ENCODE data around the gene MYO9B. TPM values are rescaled to one million over a fixed set of nuclear protein-coding genes. Genes with fewer than 3 reads are reported as not detected.

Gene MYO9B
- polyA plus RNA-seq, 3 donors, result 18.0 to 48.1 (median 45.6) TPM

DNA sequence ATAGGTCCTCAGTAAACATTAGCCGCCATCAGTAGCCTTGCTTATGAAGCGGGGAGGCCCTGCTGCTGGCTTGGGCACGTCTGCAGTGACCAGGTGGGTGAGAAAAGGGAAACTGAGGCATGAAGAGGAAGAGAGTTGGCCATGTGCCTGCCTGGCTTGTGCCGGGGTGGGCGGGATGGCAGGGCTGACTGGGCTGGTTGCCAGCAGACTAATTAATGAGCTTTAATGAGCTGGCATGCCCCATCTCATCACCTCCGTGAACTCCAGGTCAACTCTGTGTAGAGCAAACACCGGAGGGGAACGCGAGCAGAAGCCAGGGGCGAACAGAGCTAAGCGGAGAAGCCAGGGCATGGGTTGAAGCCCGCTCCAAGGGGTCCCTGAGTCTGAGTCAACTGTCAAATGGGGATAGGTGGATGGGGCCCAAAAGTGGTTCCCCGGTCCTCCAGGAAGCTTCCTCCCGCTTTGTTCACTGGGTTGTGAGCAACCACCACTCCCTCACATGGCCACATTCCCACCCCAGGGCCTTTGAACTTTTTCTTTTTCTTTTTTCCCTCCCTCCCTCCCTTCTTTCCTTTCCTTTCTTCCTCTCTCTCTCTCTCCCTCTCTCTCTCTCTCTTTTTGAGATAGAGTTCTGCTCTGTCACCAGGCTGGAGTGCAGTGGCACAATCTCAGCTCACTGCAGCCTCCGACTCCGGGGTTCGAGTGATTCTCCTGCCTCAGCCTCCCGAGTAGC lies 161.4 kb downstream of the MYO9B start:
- WGBS, 3 donors, result 69 to 81% (median 79%) methylated on average over 18 of the region's 18 CpGs

DNA sequence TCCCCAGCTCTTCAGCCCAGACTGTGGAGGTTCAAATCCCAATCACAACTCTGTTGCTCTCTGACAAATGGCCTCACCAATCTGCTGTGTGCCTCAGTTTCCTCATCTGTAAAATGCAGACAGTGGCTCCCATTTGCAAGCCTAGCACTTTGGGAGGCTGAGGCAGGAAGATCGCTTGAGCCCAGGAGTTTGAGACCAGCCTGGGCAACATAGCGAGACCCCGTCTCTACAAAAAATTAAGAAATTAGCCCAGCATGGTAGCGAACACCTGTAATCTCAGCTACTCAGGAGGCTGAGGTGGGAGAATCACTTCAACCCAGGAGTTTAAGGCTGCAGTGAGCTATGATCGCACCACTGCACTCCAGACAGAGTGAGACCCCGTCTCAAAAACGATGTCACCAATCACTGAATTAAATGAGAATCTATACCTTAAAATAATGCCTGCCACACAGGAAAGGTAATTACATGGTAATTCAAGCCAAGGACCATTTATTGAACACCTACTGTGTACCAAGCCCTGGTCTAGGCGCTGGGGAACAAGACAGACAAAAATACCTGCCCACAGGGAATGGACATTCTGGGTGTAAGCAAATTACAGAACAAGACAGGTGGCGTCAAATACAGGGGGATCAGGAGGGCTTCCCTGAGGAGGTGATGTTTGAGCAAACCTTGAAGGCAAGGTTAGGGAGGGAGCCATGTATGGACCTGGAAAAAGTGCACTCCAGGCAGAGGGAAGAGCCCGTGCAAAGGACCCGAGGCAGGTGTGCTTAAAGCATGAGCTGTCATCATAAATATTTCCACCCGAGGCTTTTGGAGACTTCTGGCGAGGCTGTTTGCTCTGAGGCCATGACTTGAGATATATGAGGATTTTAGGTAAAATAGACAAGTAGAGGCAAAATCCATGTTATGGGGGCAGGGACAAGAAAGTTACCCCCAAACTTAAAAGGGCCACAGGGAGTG lies 162.4 kb downstream of the MYO9B start:
- no peak overlapping the region for H3K27ac ChIP-seq (ENCODE audit: low read depth, low read length)
- WGBS, 3 donors, result 91 to 95% (median 94%) methylated on average over 13 of the region's 13 CpGs

More for the DNA sequence above, 161.4 kb downstream of the MYO9B start:
- no peak overlapping the region for H3K27ac ChIP-seq (ENCODE audit: low read depth, low read length)

- no peak overlapping the region for H3K27ac ChIP-seq (ENCODE audit: low read depth, low read length)
- 35 to 77% (median 68%) methylated on average over 24 of the region's 24 CpGs for WGBS, 3 donors
Observed at GRCh38 chr19:17240062-17240752, 164.6 kb downstream of the MYO9B start.

GRCh38 chr19:17240826-17241399 lies 165.3 kb downstream of the MYO9B start:
- no peak overlapping the region for H3K27ac ChIP-seq (ENCODE audit: low read depth, low read length)
- WGBS, 3 donors, result 96 to 99% (median 97%) methylated on average over 6 of the region's 6 CpGs

DNA sequence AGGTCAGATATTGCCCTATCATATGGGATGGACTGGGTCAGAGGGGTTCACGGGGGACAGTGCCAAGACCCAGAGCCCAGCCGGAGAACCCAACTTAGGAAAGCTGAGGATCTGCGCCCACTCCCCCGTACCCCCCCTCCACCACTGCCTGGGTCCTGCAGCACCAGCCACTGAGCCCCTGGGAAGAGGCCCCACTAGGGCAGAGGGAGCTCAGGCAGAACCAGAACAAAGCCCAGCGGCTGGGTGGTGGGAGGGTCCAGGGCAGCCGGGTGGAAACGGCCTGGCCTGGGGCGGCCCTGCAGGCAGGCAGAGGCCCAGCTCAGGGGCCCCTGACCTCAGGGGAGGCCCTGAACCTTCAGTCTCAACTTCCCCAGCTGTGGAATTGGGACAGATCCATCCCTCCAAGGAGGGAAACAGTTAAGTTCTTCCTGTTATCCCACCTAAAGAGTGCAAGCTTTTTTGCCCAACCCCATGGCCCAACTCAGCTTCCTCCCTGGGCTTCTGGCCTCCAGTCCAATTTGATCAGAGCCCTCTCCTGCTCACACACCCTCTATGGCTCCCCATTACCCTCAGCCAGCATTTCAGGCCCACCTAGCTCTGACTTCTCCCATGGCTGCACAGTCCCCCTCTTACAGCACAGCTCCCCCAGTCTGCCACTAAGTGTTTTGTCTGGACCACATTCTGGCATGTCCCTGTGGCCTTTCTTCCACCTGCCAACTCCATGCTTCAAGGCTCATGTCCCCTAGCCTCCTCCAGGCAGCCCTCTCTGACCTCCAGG lies 167.0 kb downstream of the MYO9B start:
- H3K27ac ChIP-seq (ENCODE audit: low read depth, low read length), result no peak overlapping the region
- 47 to 65% (median 62%) methylated on average over 8 of the region's 8 CpGs for WGBS, 3 donors

- whole genome bisulfite sequencing, 3 donors, result 18 to 61% (median 38%) methylated on average over 8 of the region's 8 CpGs
- no peak overlapping the region for H3K27ac ChIP-seq (ENCODE audit: low read depth, low read length)
Observed at GRCh38 chr19:17243211-17243829, 167.7 kb downstream of the MYO9B start.

DNA sequence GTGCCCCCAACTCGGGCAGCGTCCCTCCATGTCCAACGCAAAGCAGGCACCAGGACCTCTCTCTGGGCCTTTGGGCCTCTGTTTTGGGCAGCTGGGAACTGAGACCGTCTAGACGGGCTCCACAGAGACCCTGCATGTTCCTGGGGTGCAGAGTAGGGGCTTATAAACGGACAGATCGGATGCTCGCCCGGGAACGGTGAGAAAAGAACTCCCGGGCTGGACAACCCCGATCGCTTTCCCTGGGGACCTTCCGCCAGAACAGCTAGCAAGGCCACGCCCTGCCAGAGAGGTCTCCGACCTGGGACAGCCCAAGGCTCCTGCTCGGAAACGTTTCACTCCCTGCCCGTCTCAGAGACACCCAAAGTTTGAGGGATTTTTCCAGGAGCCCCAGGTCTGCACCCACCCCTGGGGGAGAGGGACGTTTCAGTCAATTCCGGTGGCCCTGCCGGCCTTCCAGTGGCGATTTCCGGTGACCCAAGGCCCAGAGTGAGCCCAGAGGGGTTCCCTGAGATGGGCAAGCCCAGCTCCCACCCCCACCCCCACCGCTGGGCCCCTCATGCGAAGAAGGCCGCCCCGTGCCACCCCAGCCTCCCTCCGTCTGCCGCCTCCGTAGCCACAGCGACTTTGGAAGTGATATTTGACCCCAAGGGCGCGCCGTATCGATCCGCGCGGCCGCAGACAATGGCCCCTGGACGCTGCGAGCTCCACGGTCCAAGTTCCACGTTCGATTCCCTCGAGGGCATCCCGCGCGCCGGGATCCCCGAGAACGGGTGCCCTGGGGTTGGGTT lies 168.4 kb downstream of the MYO9B start:
- H3K27ac ChIP-seq (ENCODE audit: low read depth, low read length), result no peak overlapping the region
- 6 to 31% (median 16%) methylated on average over 49 to 52 of the region's 52 CpGs for WGBS, 3 donors

GRCh38 chr19:17244618-17245534 lies 169.3 kb downstream of the MYO9B start:
- WGBS, 3 donors, result 0 to 2% (median 2%) methylated on average over 72 to 99 of the region's 100 CpGs

GRCh38 chr19:17245535-17245984 lies 170.0 kb downstream of the MYO9B start, which contains the start of gene NR2F6:
Gene NR2F6 (minus strand): TSS chr19:17245919. CDS start chr19:17245220, 699 bp downstream.
- H3K27ac ChIP-seq (ENCODE audit: low read depth, low read length), result no peak within 1 kb of the TSS
- 0 to 2% (median 1%) methylated on average over 12 to 57 of the region's 72 CpGs for WGBS, 3 donors

More at GRCh38 chr19:17244618-17245534, 169.3 kb downstream of the MYO9B start:
- no peak overlapping the region for H3K27ac ChIP-seq (ENCODE audit: low read depth, low read length)

DNA sequence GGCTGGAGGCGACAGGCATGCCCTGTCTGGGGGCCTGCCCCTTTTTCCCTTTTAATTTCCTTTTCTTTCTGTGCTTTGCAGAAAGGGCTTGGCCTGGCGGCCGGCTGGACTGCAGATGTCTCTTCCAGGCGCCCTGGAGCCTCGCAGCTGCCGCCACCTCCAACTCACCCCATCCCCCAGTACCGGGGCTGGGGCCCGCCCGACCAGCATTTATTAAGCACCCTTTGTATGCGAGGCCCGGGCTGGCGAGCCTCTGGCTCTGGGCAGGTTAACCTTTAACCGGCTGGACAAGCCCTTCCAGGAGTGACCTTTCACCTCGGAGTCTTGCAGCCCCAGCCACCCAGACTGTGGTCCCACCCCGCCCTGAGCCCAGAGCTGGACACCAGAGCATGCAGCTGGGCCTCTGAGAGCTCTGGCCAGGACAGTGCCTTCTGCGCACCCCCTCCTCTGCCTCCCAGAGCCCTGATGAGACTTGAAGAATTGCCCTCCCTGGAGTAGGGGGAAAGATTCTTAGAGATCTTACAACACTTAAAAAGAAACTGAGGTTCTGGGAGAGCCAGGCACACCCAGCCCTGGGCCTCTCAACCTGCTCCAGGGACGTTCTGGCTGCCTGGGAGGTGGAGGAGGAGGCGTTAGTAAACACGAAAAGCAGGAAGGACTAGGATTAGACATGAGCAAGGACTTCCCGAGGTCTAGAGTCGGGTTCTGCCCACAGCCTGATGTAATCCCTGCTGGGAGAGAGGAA lies 171.3 kb downstream of the MYO9B start:
- H3K27ac ChIP-seq (ENCODE audit: low read depth, low read length), result no peak overlapping the region
- 8 to 15% (median 10%) methylated on average over 21 of the region's 21 CpGs for WGBS, 3 donors

DNA sequence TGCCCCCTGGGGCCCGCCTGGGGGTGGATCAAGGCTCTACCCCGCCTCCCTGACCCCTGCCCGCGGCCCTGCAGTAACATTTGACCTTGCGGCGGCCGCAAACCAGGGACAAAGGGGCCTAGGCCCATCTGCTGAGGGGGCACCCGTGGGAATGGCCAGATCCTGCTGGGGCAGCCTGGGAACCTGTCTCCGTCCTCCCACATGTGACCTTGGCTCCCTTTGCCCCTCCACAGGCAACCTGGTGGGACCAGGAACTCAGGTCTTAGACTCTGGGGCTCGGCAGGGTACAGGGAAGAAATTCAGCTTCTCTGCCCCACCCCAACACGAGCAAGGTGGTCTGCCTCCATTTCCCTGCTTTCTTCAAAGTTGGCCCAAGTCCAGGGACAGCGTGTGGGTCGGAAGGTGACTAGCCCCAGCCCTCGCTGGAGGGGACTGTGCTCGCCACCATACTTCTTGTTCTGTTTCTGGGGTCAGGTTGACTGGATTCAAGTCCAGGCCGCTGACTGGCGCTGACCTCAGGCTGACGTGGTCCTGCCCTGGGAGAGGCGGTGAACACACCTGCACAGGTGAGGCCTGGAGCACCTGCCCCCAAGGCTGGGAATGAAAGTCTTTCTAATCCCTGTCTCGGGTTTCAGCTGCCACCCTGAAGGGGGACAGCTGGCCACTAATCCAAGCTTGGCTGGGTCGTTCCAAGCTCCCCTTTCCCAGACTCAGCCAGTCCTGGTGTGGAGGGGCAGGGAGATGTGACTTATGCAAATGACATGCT lies 172.6 kb downstream of the MYO9B start:
- H3K27ac ChIP-seq (ENCODE audit: low read depth, low read length), result no peak overlapping the region
- 29 to 74% (median 63%) methylated on average over 21 of the region's 21 CpGs for WGBS, 3 donors

GRCh38 chr19:17249887-17250548 lies 174.4 kb downstream of the MYO9B start:
- WGBS, 3 donors, result 68 to 94% (median 82%) methylated on average over 15 of the region's 15 CpGs
- H3K27ac ChIP-seq (ENCODE audit: low read depth, low read length), result no peak overlapping the region

- WGBS, 3 donors, result 82 to 89% (median 82%) methylated on average over 10 of the region's 10 CpGs
- no peak overlapping the region for H3K27ac ChIP-seq (ENCODE audit: low read depth, low read length)
Observed at GRCh38 chr19:17254636-17255035, 179.1 kb downstream of the MYO9B start.
